K562 treated with DMSO at 1 percent for 48 hours (cell line): ENCODE measurements around the gene NCBP3. TPM values are rescaled to one million over a fixed set of nuclear protein-coding genes. Genes with fewer than 3 reads are reported as not detected.

Experiments
- total RNA-seq: library from RNA; unstranded; fragments of 300-600 nt; gene quantifications from 2 replicates; pipeline ENCODE4 v1.2.3, GENCODE V29; 2022; ENCODE audit warnings: low replicate concordance; ENCODE audit errors: extremely low read depth

Gene NCBP3, protein sequence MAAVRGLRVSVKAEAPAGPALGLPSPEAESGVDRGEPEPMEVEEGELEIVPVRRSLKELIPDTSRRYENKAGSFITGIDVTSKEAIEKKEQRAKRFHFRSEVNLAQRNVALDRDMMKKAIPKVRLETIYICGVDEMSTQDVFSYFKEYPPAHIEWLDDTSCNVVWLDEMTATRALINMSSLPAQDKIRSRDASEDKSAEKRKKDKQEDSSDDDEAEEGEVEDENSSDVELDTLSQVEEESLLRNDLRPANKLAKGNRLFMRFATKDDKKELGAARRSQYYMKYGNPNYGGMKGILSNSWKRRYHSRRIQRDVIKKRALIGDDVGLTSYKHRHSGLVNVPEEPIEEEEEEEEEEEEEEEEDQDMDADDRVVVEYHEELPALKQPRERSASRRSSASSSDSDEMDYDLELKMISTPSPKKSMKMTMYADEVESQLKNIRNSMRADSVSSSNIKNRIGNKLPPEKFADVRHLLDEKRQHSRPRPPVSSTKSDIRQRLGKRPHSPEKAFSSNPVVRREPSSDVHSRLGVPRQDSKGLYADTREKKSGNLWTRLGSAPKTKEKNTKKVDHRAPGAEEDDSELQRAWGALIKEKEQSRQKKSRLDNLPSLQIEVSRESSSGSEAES
- not detected in 2 replicates for total RNA-seq

DNA sequence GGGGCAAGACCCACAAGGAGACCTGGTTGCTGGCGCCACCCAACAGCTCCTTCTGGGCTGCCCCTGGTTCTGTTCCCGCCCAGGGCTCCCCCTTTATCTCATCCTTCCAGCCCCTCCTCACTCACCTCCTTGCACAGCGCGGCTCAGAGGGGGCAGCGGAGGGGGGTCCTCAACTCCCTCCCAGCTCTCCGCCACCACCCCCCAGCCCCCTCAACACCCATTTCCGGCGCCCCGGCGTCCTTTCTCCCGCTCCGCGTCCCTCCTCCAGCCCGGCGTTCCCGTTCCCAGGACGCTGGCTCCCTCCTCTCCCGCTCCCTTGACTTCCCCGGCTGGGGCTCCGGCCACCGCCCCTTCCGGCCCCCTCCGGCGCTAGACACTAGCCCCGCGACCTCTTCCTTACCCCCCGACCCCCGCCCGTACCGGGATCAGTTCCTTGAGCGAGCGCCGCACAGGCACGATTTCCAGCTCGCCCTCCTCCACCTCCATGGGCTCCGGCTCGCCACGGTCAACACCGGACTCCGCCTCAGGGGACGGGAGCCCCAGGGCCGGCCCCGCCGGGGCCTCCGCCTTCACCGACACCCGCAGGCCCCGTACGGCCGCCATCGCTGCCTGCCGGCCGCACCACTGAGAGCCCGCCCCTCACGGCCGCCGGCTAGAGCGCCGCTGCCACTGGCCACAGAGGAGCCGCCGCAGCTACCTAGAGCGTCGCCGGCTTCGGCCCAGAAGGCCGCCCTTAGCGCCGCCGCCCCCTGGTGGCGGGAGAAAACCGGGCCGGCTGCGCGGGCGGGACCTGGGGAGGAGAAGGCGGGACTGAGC, at the start of gene NCBP3:
TSS of gene NCBP3 (minus strand) at position 626 of the 816 bp plus-strand sequence. CDS start at position 603, 23 bp downstream.

DNA sequence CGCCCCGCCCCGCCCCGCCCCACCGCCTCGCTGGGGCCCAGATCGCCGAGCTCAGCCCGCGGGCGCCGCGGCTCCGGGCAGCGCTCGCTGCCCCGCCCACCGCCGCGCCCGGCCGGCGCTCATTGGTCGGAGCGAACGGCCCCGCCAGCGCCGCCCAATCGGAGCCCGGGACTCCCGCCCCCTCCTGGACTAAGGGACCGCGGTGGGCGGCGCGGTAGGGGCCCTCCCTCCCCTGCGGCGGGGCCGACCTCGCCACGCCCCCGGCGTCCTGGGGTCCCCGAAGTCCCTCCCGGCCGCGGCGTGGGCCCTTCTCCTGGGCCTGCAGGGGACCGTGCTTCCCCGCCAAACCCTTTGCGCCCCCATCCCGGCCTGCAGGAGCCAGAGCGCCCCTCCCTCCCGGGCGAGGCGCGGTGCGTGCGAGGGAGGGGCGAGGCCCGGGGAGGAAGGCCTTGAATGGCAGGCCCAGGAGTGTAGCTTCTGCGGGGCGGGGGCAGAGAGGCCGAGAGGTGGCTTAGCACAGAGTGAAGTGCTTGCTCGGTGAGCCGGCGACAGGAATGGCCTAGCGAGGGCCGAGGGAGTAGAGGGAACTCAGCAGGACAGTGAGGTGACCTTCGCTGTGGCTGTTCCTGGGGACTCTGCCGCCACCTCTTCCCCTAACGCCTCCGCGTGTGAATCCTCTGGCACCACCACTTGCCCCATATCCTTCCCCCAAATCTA, 47.1 kb upstream of the NCBP3 start, which contains the start of gene CAMKK1:
TSS of gene CAMKK1 (minus strand) at position 51 of the 717 bp plus-strand sequence. CDS start 7,366 bp downstream, outside the sequence.

DNA sequence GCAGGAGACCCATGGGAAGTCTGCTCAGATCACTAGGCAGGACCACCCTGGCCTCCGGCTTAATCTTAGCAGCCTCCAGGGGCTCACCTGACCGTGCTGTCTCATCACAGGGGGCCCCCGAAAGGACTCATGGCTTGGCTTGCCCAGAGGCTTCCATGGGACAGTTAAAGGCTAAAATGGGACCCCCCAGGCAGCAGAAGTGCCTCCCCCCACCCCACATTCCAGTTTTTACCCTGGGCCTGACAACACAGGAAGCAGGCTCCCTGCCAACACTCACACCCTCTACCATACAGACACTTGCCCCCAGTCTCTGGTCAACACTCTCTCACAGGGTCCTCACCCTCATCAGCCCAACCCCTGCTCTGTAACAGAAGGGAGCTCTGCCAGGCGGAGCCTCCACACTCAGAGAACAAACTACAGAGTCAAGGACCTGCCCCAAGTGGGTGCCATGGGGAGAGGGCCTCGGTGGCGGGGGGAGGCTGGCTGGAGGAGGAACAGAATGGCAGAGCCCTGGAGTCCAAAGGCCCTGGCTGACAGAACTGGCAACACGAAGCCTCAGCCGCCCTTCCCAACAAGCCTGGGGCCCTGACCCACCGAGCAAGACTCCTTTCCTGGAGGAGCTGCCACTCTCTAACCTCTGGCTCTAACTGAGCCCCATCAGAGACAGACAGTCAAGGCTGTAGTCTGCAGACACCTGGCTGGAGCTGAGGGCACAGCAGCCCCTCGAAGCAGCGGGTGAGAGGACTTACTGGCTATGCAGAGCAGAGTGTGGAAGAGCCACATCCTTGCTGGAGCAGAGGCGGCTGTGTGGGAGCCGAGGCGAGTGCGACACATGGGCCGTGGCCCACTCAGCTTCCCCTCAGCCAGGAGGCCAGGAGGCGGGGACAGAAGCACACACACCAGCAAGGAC, 45.4 kb downstream of the NCBP3 start, which contains the start of gene ITGAE:
TSS of gene ITGAE (minus strand) at position 827 of the 910 bp plus-strand sequence. CDS start at position 783, 44 bp downstream.

Other genes with a start within 250 kb of the NCBP3 start
- not detected in 2 replicates for gene TRPV1, start 236.8 kb downstream of the NCBP3 start, total RNA-seq
- not detected in 2 replicates for gene SHPK, start 210.0 kb downstream of the NCBP3 start, total RNA-seq
- gene CTNS, start 209.5 kb downstream of the NCBP3 start, total RNA-seq = not detected in 2 replicates
- gene TAX1BP3, start 177.7 kb downstream of the NCBP3 start, total RNA-seq = not detected in 2 replicates
- gene EMC6, start 177.4 kb downstream of the NCBP3 start, total RNA-seq = not detected in 2 replicates
- not detected in 2 replicates for gene P2RX5, start 150.1 kb downstream of the NCBP3 start, total RNA-seq
- gene HASPIN, start 122.3 kb downstream of the NCBP3 start, total RNA-seq = not detected in 2 replicates
- not detected in 2 replicates for gene ITGAE, start 45.1 kb downstream of the NCBP3 start, total RNA-seq
- gene CAMKK1, start 46.8 kb upstream of the NCBP3 start, total RNA-seq = not detected in 2 replicates
- gene P2RX1, start 70.2 kb upstream of the NCBP3 start, total RNA-seq = not detected in 2 replicates
- gene ATP2A3, start 118.2 kb upstream of the NCBP3 start, total RNA-seq = 204 TPM in 1 of 2 replicates, not detected in the other